ENCODE measurements around the gene MEI1.

Gene MEI1

GRCh38 chr22:41819257-41819656 lies 120.0 kb downstream of the MEI1 start:
- in situ Hi-C loops (cut with HindIII; ENCODE audit: low sequenced_read_pairs), result no loop called here
- TF ChIP-seq CTCF (IDR thresholded peaks at IDR 0.05; ENCODE audit: low read depth, low read length), result no peak
- H3K4me3 ChIP-seq (ENCODE audit: low read depth, low read length), result no peak overlapping the region
- DNase-seq (ENCODE audit: low read depth, low spot score), result no peak

GRCh38 chr22:41820447-41820846 lies 121.1 kb downstream of the MEI1 start:
- in situ Hi-C loops (cut with HindIII; ENCODE audit: low sequenced_read_pairs), result no loop called here
- TF ChIP-seq CTCF (IDR thresholded peaks at IDR 0.05; ENCODE audit: low read depth, low read length), result no peak

GRCh38 chr22:41821471-41822316 lies 122.4 kb downstream of the MEI1 start:
- DNase-seq (ENCODE audit: low read depth, low spot score), result no peak
- TF ChIP-seq CTCF (IDR thresholded peaks at IDR 0.05; ENCODE audit: low read depth, low read length), result no peak
- H3K4me3 ChIP-seq (ENCODE audit: low read depth, low read length), result no peak overlapping the region
- in situ Hi-C loops (cut with HindIII; ENCODE audit: low sequenced_read_pairs), result no loop called here

More at GRCh38 chr22:41820447-41820846, 121.1 kb downstream of the MEI1 start:
- DNase-seq (ENCODE audit: low read depth, low spot score), result no peak
- no peak overlapping the region for H3K4me3 ChIP-seq (ENCODE audit: low read depth, low read length)

GRCh38 chr22:41822317-41823057 lies 123.2 kb downstream of the MEI1 start:
- in situ Hi-C loops (cut with HindIII; ENCODE audit: low sequenced_read_pairs), result no loop called here
- TF ChIP-seq CTCF (IDR thresholded peaks at IDR 0.05; ENCODE audit: low read depth, low read length), result peak; percentile 42
- peak; percentile 69 for DNase-seq (ENCODE audit: low read depth, low spot score)
- H3K4me3 ChIP-seq (ENCODE audit: low read depth, low read length), result no peak overlapping the region

GRCh38 chr22:41823797-41824196 lies 124.5 kb downstream of the MEI1 start:
- TF ChIP-seq CTCF (IDR thresholded peaks at IDR 0.05; ENCODE audit: low read depth, low read length), result no peak
- in situ Hi-C loops (cut with HindIII; ENCODE audit: low sequenced_read_pairs), result no loop called here
- no peak overlapping the region for H3K4me3 ChIP-seq (ENCODE audit: low read depth, low read length)
- no peak for DNase-seq (ENCODE audit: low read depth, low spot score)

- in situ Hi-C loops (cut with HindIII; ENCODE audit: low sequenced_read_pairs), result no loop called here
- no peak for DNase-seq (ENCODE audit: low read depth, low spot score)
- no peak for TF ChIP-seq CTCF (IDR thresholded peaks at IDR 0.05; ENCODE audit: low read depth, low read length)
- H3K4me3 ChIP-seq (ENCODE audit: low read depth, low read length), result no peak overlapping the region
Observed at GRCh38 chr22:41825376-41825775, 126.1 kb downstream of the MEI1 start.
